GM12872 (cell line): Measurements from ENCODE around the gene RPTOR.

Experiments
- CTCF ChIP-seq: IDR thresholded peaks from 3 replicates; pipeline ENCODE4 v1.5.1; 2011; ENCODE audit warnings: low read depth, mild to moderate bottlenecking, low read length, moderate library complexity; ENCODE audit not compliant: insufficient read depth

RPTOR gene

DNA sequence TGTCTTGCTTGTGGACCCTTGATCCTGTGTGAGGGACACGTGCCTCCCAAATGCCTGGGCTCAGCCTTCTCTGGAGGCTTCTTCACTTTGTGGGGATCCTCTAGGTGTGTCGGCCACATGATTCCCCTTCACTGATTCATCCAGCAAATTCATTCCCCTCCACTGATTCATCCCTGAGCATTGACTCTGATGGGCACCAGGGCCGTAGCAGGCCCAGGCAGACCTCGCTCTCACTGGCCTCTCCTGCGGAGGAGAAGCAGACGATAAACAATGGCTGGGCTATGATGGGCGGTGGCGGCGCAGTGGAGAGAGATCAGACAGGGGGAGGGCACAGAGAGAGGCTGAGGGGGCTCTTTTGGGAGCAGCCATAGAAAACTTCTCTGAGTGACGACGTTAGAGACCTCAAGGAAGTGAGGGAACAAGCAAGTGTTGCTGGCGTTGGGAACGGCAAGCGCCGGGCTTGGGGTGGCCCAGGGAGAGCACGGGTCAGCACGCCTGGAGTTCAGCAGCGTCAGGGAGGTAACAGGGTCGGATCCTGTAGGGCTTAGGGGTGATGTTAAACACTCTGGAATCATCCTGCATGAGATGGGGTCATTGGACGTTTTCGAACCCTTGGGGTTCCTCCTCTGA is 17.5 kb upstream of the RPTOR start:
- no peak for TF ChIP-seq CTCF

- no peak for TF ChIP-seq CTCF
These were observed 16.1 kb upstream of the RPTOR start for GRCh38 chr17:80528536-80528935.

DNA sequence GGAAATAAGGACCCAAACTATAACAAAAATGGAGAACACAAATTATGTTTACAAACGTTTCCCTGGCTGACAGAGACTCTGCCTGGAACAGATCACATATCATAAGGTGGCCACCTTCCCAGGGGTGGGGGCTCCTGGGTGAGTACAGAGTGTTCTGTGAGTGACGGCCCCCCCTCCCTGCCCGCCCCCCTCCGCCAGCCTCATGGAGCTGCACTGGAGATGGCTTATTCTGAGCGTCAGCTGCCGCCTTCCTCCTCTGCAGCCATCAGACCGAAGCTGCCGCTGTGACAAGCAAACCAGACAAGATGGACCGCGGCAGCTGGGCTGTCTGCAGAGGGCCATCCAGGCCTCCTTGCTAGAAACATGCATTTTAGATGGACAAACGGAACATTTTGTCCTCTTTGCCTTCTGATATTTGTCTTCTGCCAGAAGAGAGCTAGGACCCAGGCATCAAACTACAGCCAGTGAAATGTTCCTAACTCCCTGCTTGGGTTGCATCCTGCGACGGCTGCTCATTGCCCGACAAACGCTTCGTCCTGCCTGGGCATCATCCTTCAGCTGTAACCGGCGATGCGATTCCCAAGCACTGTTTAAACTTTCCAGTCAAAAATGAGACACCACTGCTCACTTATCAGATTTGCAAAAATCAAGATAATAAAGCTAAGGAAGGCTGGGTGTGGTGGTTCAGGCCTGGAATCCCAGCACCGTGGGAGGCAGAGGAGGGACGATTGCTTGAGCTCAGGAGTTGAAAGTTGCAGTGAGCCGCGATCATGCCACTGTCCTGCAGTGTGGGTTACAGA is 15.3 kb upstream of the RPTOR start:
- TF ChIP-seq CTCF: no peak

GRCh38 chr17:80529904-80530292 is 14.7 kb upstream of the RPTOR start:
- no peak for TF ChIP-seq CTCF

DNA sequence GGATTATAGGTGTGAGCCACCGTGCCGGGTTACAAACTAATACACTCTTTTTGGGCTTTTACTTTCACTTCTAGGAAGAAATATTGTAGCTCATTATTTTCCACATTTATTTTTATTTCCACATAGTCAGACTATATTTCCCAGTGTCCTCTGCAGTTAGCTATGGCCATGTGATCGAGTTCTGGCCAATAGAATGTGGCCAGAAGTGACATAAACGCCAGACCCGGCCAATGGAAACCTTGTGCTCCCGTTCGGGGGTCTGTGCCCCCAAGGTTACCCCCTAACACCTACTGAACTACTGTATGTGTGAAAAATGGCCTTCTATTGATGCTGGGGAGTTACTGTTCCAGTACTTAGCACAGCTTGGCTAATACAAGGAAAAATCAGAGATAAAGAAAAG is 13.2 kb upstream of the RPTOR start:
- no peak for TF ChIP-seq CTCF

DNA sequence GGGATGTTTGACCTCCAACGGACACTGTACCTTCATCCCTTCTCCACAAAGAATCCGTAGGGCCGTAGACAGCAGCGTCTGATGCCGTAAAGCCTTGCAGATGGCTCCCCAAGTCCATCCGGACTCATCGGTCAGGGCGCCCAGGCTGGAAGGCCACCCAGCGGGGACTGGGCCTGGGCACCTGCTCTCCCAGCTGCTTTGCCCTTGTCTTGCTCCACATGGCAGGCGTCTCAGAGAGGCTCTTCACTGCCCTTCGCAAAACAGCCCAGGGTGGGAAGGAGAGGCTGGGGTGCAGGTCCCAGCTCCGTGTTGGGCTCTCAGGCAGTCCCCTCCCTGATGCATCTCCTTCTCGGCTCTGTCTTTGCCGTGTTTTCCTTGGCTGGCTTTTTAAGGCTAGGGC is 6.2 kb upstream of the RPTOR start:
- TF ChIP-seq CTCF: no peak

GRCh38 chr17:80539022-80539641 is 5.5 kb upstream of the RPTOR start:
- TF ChIP-seq CTCF: no peak
